Loucy (cell line): ENCODE results near the gene PSMB8.

ENCODE experiments used
- EZH2phosphoT487 ChIP-seq: fragments of 200-600 bp; IDR thresholded peaks from 2 replicates; pipeline ENCODE4 v1.6.1; 2018; ENCODE audit warnings: antibody characterized with exemption, mild to moderate bottlenecking, moderate library complexity, borderline replicate concordance
- TF ChIP-seq, protein P1 (sequence below): fragments of 200-600 bp; sonication (generic); conservative IDR thresholded peaks from 2 replicates; pipeline ENCODE4 v1.5.1; 2014; ENCODE audit warnings: mild to moderate bottlenecking, antibody characterized with exemption, low read length

DNA sequence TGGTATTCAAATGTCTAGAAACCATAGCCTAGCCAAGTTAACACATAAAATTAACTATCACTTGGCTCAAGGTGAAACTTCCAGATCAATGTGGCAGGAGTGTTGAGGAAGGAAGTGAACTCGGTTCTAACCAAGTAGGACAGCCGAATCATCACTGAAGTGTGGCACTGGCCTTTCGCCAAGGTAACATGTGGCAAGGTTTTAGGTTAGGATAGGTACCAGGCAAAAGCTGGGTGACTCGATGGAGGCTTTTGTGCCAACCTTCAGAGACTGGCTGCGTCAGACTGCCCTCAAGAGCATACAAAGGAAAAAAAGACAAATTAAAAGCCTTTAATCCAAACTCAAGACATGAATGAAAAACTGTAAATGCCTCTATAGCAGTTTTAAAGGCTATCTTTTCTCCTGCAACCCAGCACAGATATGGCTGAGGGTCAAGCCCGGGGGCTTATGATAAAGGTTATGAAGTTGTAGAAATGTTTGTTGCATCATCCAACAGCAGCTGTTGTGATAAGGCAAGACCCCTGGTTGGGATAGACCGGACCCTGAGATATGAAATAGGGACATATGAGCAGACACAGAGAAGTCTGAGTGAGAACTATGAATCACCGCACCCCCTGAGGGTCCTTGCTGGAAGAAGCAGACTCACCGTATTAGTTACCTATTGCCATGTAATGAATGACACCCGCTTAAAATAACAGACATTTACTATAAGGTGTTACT, 22.0 kb upstream of the PSMB8 start:
- TF ChIP-seq, protein P1, sequence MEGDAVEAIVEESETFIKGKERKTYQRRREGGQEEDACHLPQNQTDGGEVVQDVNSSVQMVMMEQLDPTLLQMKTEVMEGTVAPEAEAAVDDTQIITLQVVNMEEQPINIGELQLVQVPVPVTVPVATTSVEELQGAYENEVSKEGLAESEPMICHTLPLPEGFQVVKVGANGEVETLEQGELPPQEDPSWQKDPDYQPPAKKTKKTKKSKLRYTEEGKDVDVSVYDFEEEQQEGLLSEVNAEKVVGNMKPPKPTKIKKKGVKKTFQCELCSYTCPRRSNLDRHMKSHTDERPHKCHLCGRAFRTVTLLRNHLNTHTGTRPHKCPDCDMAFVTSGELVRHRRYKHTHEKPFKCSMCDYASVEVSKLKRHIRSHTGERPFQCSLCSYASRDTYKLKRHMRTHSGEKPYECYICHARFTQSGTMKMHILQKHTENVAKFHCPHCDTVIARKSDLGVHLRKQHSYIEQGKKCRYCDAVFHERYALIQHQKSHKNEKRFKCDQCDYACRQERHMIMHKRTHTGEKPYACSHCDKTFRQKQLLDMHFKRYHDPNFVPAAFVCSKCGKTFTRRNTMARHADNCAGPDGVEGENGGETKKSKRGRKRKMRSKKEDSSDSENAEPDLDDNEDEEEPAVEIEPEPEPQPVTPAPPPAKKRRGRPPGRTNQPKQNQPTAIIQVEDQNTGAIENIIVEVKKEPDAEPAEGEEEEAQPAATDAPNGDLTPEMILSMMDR, result no peak
- TF ChIP-seq EZH2phosphoT487, result no peak
